Measurements from ENCODE around the gene BMP6. TPM values are rescaled to one million over a fixed set of nuclear protein-coding genes. Genes with fewer than 3 reads are reported as not detected.

Gene BMP6
- total RNA-seq, 2 experiments from 2014 or later, result not detected

GRCh38 chr6:7737867-7738266 lies 12.0 kb downstream of the BMP6 start:
- Mint-ChIP-seq H3K27me3 (peaks cover 39% of the 10 kb centered on the region), H3K9me3 (no peaks in the 10 kb centered on the region), H3K36me3 (ENCODE audit: low read depth) (no peaks in the 10 kb centered on the region), H3K4me1 (no peaks in the 10 kb centered on the region), H3K27ac (no peak overlapping the region), H3K4me3 (no peak overlapping the region)
- DNase-seq, result no peak
- ChIA-PET POLR2A (no interaction called here), CTCF (no interaction called here)

GRCh38 chr6:7742223-7742785 lies 16.4 kb downstream of the BMP6 start:
- Mint-ChIP-seq H3K27me3 (peaks cover 19% of the 10 kb centered on the region), H3K4me3 (no peak overlapping the region), H3K36me3 (ENCODE audit: low read depth) (no peaks in the 10 kb centered on the region), H3K4me1 (no peaks in the 10 kb centered on the region), H3K27ac (no peak overlapping the region), H3K9me3 (no peaks in the 10 kb centered on the region)
- POLR2A ChIA-PET, result no interaction called here
- CTCF ChIA-PET, result no interaction called here
- no peak for DNase-seq

- no peaks in the 10 kb centered on the region for H3K9me3 Mint-ChIP-seq
- no peaks in the 10 kb centered on the region for H3K36me3 Mint-ChIP-seq (ENCODE audit: low read depth)
- no peak for DNase-seq
- ChIA-PET POLR2A (no interaction called here), CTCF (no interaction called here)
- H3K4me1 Mint-ChIP-seq, result no peaks in the 10 kb centered on the region
- no peak overlapping the region for H3K4me3 Mint-ChIP-seq
- H3K27me3 Mint-ChIP-seq, result peaks cover 10% of the 10 kb centered on the region
- no peak overlapping the region for H3K27ac Mint-ChIP-seq
These were observed 20.0 kb downstream of the BMP6 start for GRCh38 chr6:7745942-7746341.

- POLR2A ChIA-PET, result no interaction called here
- Mint-ChIP-seq H3K27ac (no peak overlapping the region), H3K27me3 (peaks cover 13% of the 10 kb centered on the region), H3K4me3 (no peak overlapping the region), H3K9me3 (no peaks in the 10 kb centered on the region), H3K36me3 (ENCODE audit: low read depth) (no peaks in the 10 kb centered on the region), H3K4me1 (no peaks in the 10 kb centered on the region)
- no peak for DNase-seq
- CTCF ChIA-PET, result no interaction called here
These were observed 21.1 kb downstream of the BMP6 start for GRCh38 chr6:7747016-7747415.

- CTCF ChIA-PET, result no interaction called here
- Mint-ChIP-seq H3K4me3 (no peak overlapping the region), H3K4me1 (no peaks in the 10 kb centered on the region), H3K36me3 (ENCODE audit: low read depth) (no peaks in the 10 kb centered on the region), H3K27ac (no peak overlapping the region), H3K27me3 (peaks cover 16% of the 10 kb centered on the region), H3K9me3 (no peaks in the 10 kb centered on the region)
- no peak for DNase-seq
- POLR2A ChIA-PET, result no interaction called here
These were observed 21.5 kb downstream of the BMP6 start for GRCh38 chr6:7747433-7747832.

- POLR2A ChIA-PET, result no interaction called here
- Mint-ChIP-seq H3K9me3 (no peaks in the 10 kb centered on the region), H3K27ac (no peak overlapping the region), H3K36me3 (ENCODE audit: low read depth) (no peaks in the 10 kb centered on the region), H3K4me3 (no peak overlapping the region), H3K4me1 (no peaks in the 10 kb centered on the region), H3K27me3 (peaks cover 16% of the 10 kb centered on the region)
- CTCF ChIA-PET, result no interaction called here
- DNase-seq, result no peak
These were observed 22.1 kb downstream of the BMP6 start for GRCh38 chr6:7747901-7748504.

GRCh38 chr6:7749478-7749877 lies 23.6 kb downstream of the BMP6 start:
- Mint-ChIP-seq H3K27me3 (peaks cover 19% of the 10 kb centered on the region), H3K9me3 (no peaks in the 10 kb centered on the region), H3K27ac (no peak overlapping the region), H3K36me3 (ENCODE audit: low read depth) (no peaks in the 10 kb centered on the region), H3K4me1 (no peaks in the 10 kb centered on the region), H3K4me3 (no peak overlapping the region)
- DNase-seq, result no peak
- CTCF ChIA-PET, result no interaction called here
- POLR2A ChIA-PET, result no interaction called here

GRCh38 chr6:7750197-7750596 lies 24.3 kb downstream of the BMP6 start:
- peaks cover 19% of the 10 kb centered on the region for H3K27me3 Mint-ChIP-seq
- no peaks in the 10 kb centered on the region for H3K9me3 Mint-ChIP-seq
- ChIA-PET POLR2A (no interaction called here), CTCF (no interaction called here)
- no peaks in the 10 kb centered on the region for H3K4me1 Mint-ChIP-seq
- H3K4me3 Mint-ChIP-seq, result no peak overlapping the region
- no peak for DNase-seq
- H3K36me3 Mint-ChIP-seq (ENCODE audit: low read depth), result no peaks in the 10 kb centered on the region
- no peak overlapping the region for H3K27ac Mint-ChIP-seq

- ChIA-PET POLR2A (no interaction called here), CTCF (no interaction called here)
- Mint-ChIP-seq H3K27me3 (peaks cover 21% of the 10 kb centered on the region), H3K9me3 (no peaks in the 10 kb centered on the region), H3K4me1 (no peaks in the 10 kb centered on the region), H3K4me3 (no peak overlapping the region), H3K27ac (no peak overlapping the region), H3K36me3 (ENCODE audit: low read depth) (no peaks in the 10 kb centered on the region)
- no peak for DNase-seq
These were observed 32.6 kb downstream of the BMP6 start for GRCh38 chr6:7758456-7758855.

GRCh38 chr6:7759320-7759719 lies 33.4 kb downstream of the BMP6 start:
- POLR2A ChIA-PET, result no interaction called here
- no peaks in the 10 kb centered on the region for H3K9me3 Mint-ChIP-seq
- no peaks in the 10 kb centered on the region for H3K36me3 Mint-ChIP-seq (ENCODE audit: low read depth)

GRCh38 chr6:7761051-7761450 lies 35.2 kb downstream of the BMP6 start:
- Mint-ChIP-seq H3K4me1 (no peaks in the 10 kb centered on the region), H3K9me3 (no peaks in the 10 kb centered on the region), H3K36me3 (ENCODE audit: low read depth) (no peaks in the 10 kb centered on the region), H3K4me3 (no peak overlapping the region), H3K27ac (no peak overlapping the region), H3K27me3 (peaks cover 17% of the 10 kb centered on the region)
- CTCF ChIA-PET, result no interaction called here
- POLR2A ChIA-PET, result no interaction called here
- no peak for DNase-seq

More at GRCh38 chr6:7759320-7759719, 33.4 kb downstream of the BMP6 start:
- Mint-ChIP-seq H3K27ac (no peak overlapping the region), H3K4me3 (no peak overlapping the region), H3K4me1 (no peaks in the 10 kb centered on the region), H3K27me3 (peaks cover 25% of the 10 kb centered on the region)
- CTCF ChIA-PET, result no interaction called here
- no peak for DNase-seq

- H3K9me3 Mint-ChIP-seq, result no peaks in the 10 kb centered on the region
- no peaks in the 10 kb centered on the region for H3K36me3 Mint-ChIP-seq (ENCODE audit: low read depth)
- no peaks in the 10 kb centered on the region for H3K4me1 Mint-ChIP-seq
- ChIA-PET POLR2A (interaction anchor here (0.6 kb wide), 1 partner anchor 16 kb away, joined by 4 read pairs; no protein-coding TSS in a partner anchor), CTCF (no interaction called here)
- peaks cover 7% of the 10 kb centered on the region for H3K27me3 Mint-ChIP-seq
- no peak overlapping the region for H3K4me3 Mint-ChIP-seq
- DNase-seq, result no peak
- no peak overlapping the region for H3K27ac Mint-ChIP-seq
These were observed 36.9 kb downstream of the BMP6 start for GRCh38 chr6:7762760-7763159.

- Mint-ChIP-seq H3K36me3 (ENCODE audit: low read depth) (no peaks in the 10 kb centered on the region), H3K27ac (no peak overlapping the region), H3K9me3 (no peaks in the 10 kb centered on the region), H3K4me1 (no peaks in the 10 kb centered on the region), H3K4me3 (no peak overlapping the region), H3K27me3 (peaks cover 6% of the 10 kb centered on the region)
- DNase-seq, result no peak
- ChIA-PET CTCF (interaction anchor here (0.6 kb wide), 1 partner anchor 464 kb away, joined by 5 read pairs; no protein-coding TSS in a partner anchor), POLR2A (no interaction called here)
These were observed 38.0 kb downstream of the BMP6 start for GRCh38 chr6:7763881-7764280.

GRCh38 chr6:7765575-7766325 lies 39.9 kb downstream of the BMP6 start:
- Mint-ChIP-seq H3K27me3 (peaks cover 6% of the 10 kb centered on the region), H3K9me3 (no peaks in the 10 kb centered on the region), H3K36me3 (ENCODE audit: low read depth) (no peaks in the 10 kb centered on the region), H3K27ac (no peak overlapping the region), H3K4me1 (peaks cover 3% of the 10 kb centered on the region), H3K4me3 (no peak overlapping the region)
- ChIA-PET CTCF (no interaction called here), POLR2A (no interaction called here)
- no peak for DNase-seq
